ENCODE data around the gene DUSP22.
"Not testable (repeated sequence)": the region's sequence is repeated elsewhere in the genome, so short reads cannot be mapped to it uniquely, and the experiment has no call there.

DUSP22 gene

DNA sequence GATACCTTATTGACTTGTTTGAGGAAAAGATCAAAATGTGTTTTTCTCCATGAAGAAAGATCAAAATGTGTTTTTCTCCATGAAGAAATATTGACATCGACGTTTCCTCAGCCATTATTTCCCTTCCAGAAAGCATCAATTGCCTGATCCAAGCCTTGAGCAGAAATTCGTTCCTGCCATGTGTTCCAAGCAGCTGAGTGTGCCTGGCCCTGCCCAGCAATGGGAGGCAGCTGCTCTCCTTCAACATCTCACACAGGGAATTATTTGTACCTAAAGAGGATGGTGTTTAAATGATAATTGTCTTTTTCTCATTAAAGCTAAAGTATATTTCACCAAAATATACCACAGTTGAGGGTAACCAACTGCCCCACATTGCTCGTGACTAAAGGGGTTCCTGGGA lies 7.8 kb upstream of the DUSP22 start:
- in situ Hi-C loops (cut with HindIII; ENCODE audit: low sequenced_read_pairs), result no loop called here

DNA sequence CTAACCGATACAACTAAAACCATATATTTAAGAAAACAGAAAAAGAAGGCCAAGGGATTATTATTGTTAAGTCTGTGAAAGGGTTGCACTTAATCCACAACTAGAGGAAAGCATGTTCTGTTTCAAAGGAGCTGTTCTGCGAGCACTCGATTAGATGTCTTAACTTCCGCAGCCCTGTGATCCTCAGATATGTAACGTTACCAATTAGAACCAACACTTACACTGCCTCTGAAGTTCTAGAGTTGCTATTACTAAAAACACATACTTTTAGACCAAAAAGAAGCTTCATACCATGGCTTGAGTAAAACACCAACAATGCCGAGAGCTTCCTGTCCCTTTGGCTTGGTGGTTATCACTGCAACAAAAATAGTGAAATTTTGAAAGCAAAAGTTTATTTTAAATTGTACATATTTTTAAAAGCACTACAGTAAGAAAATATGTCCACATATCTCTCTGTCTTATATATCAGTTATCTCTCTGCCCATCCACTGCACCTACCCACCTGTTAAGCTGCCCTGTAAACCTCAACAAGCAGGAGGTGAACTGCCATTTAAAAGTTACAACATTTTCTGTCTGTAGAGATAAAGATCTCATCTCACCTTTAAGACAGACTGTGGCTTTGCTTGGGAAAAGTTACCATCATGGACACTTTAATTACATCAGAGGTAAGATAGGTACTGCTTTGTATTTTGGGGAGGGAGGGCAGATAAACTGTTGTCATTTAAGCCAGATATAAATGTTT lies 7.1 kb upstream of the DUSP22 start:
- in situ Hi-C loops (cut with HindIII; ENCODE audit: low sequenced_read_pairs), result no loop called here
- no peak for DNase-seq (ENCODE audit: low read depth)
- no peak overlapping the region for H3K4me3 ChIP-seq (ENCODE audit: low read depth, low read length)
- TF ChIP-seq, protein P1, sequence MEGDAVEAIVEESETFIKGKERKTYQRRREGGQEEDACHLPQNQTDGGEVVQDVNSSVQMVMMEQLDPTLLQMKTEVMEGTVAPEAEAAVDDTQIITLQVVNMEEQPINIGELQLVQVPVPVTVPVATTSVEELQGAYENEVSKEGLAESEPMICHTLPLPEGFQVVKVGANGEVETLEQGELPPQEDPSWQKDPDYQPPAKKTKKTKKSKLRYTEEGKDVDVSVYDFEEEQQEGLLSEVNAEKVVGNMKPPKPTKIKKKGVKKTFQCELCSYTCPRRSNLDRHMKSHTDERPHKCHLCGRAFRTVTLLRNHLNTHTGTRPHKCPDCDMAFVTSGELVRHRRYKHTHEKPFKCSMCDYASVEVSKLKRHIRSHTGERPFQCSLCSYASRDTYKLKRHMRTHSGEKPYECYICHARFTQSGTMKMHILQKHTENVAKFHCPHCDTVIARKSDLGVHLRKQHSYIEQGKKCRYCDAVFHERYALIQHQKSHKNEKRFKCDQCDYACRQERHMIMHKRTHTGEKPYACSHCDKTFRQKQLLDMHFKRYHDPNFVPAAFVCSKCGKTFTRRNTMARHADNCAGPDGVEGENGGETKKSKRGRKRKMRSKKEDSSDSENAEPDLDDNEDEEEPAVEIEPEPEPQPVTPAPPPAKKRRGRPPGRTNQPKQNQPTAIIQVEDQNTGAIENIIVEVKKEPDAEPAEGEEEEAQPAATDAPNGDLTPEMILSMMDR (IDR thresholded peaks at IDR 0.05; ENCODE audit: low read depth, low read length, missing control alignments), result no peak

More for the DNA sequence above, 7.8 kb upstream of the DUSP22 start:
- DNase-seq (ENCODE audit: low read depth), result no peak
- TF ChIP-seq, protein P1 (IDR thresholded peaks at IDR 0.05; ENCODE audit: low read depth, low read length, missing control alignments), result no peak
- no peak overlapping the region for H3K4me3 ChIP-seq (ENCODE audit: low read depth, low read length)

DNA sequence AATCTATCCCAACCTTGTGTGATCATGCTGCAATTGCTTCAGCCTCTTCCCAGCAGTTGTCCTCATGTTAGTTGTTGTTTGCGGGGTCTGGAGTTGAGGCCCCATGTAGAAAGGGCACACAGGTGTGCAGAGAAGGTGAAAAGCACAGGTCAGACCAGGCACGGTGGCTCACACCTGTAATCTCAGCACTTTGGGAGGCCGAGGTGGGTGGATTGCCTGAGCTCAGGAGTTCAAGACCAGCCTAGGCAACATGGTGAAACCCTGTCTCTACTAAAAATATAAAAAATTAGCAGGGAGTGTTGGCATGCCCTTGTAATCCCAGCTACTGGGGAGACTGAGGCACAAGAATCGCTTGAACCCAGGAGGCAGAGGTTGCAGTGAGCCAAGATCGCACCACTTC lies 6.4 kb upstream of the DUSP22 start:
- H3K4me3 ChIP-seq (ENCODE audit: low read depth, low read length); DNase-seq (ENCODE audit: low read depth); in situ Hi-C loops (cut with HindIII; ENCODE audit: low sequenced_read_pairs): not testable (repeated sequence)

DNA sequence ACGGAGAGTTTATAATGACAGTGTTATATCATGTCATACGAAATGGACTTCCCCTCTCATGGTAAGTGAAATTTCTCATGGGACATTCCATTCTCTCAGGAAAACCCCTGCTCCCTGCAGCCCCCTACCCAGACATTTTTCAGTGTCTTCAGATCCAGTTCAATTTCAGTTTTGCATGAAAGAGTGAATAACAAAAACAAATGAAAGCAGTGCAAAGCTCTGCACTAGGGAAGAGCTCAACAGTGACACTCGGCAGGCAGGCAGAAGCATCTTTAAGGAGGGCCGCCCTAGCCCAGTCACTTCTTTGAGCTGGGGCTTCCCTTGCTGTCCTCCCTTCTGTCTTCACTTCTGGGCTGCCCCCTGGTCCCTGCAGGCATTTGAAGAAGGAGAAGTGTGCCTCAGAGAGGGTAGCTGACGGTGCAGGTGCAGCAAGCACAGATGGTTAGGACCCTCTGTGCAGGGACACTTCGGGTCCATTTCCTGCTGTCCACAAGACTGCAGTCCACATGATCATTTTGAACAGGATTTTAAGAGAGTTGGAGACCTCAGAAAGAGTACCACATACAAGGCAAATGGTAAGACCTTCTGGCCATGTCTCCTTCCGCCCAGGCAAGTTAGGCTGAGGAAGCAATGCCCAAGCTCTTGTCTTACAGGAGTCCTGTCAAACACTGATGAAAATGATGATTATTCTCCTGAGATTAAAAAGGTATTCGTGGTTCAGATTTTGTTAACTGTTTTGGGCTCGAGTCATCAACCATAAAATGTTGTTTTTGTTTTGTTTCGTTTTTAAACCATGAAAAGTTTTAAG lies 5.4 kb upstream of the DUSP22 start:
- H3K4me3 ChIP-seq (ENCODE audit: low read depth, low read length), result no peak overlapping the region
- DNase-seq (ENCODE audit: low read depth), result no peak
- in situ Hi-C loops (cut with HindIII; ENCODE audit: low sequenced_read_pairs), result no loop called here
- TF ChIP-seq, protein P1 (IDR thresholded peaks at IDR 0.05; ENCODE audit: low read depth, low read length, missing control alignments), result no peak

DNA sequence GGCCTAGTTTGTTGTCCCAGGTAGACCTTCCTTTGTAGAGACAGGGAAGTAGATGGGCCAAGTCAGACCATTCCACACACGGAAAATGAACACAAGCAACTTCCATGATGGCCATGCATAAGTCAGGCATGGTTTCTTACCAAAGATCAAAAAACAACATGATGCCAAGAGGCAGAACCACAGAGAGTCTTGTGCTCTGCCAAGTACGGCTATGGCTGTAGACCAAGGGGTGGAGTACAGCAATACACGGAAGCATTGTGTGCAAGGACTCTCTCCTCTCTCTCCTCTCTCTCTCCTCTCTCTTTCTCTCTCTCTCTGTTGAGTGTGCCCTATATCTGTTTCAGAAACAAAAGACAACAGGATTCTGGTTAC lies 4.8 kb upstream of the DUSP22 start:
- in situ Hi-C loops (cut with HindIII; ENCODE audit: low sequenced_read_pairs), result no loop called here
- H3K4me3 ChIP-seq (ENCODE audit: low read depth, low read length), result no peak overlapping the region
- TF ChIP-seq, protein P1 (IDR thresholded peaks at IDR 0.05; ENCODE audit: low read depth, low read length, missing control alignments), result no peak
- no peak for DNase-seq (ENCODE audit: low read depth)

DNA sequence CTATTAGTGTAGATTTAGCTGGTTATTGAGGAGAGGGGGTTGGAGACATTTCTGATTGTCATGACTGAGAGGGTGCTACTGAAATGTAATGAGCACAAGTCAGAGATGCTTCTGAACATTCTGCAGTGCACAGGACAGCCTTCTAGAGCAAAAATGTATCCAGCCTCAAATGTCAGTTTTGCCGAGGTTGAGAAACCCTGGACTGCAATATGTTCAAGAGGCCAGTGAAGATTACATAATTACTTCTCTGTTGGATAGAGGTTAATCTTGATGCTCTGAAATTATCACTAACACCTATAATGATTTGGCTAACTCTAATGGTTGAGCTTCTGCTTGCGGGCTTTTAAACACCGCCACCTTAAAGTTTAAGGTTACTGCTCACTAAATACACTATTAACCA lies 3.4 kb upstream of the DUSP22 start:
- in situ Hi-C loops (cut with HindIII; ENCODE audit: low sequenced_read_pairs), result no loop called here
- DNase-seq (ENCODE audit: low read depth), result no peak
- no peak overlapping the region for H3K4me3 ChIP-seq (ENCODE audit: low read depth, low read length)

More for the DNA sequence above, 3.4 kb upstream of the DUSP22 start:
- TF ChIP-seq, protein P1 (IDR thresholded peaks at IDR 0.05; ENCODE audit: low read depth, low read length, missing control alignments), result no peak
